HCT116 (cell line): ENCODE results near the gene WDR45B.
"Not testable (repeated sequence)": the region's sequence is repeated elsewhere in the genome, so short reads cannot be mapped to it uniquely, and the experiment has no call there.

Source experiments
- ATF3 ChIP-seq: IDR thresholded peaks from 2 replicates; pipeline ENCODE4 v1.6.1; 2012
- CEBPB ChIP-seq: IDR thresholded peaks from 2 replicates; pipeline ENCODE4 v1.6.1; 2012; ENCODE audit warnings: low read depth
- EZH2 ChIP-seq: fragments of 200-600 bp; sonication (generic); IDR thresholded peaks from 2 replicates; pipeline ENCODE4 v1.6.1; 2017; ENCODE audit warnings: antibody characterized with exemption, mixed run types
- POLR2A ChIP-seq: IDR thresholded peaks from 2 replicates; pipeline ENCODE4 v1.7.0; 2011; ENCODE audit warnings: borderline replicate concordance; ENCODE audit not compliant: insufficient read depth, insufficient read length; ENCODE audit errors: extremely low read depth
- POLR2AphosphoS5 ChIP-seq: IDR thresholded peaks from 2 replicates; pipeline ENCODE4 v1.6.1; 2011; ENCODE audit warnings: mild to moderate bottlenecking, low read depth, low read length, moderate library complexity
- REST ChIP-seq: IDR thresholded peaks from 2 replicates; pipeline ENCODE4 v1.6.1; 2012; ENCODE audit warnings: low read depth
- YY1 ChIP-seq: IDR thresholded peaks from 2 replicates; pipeline ENCODE4 v1.6.1; 2011; ENCODE audit warnings: low read length, low read depth, moderate library complexity, mild to moderate bottlenecking; ENCODE audit not compliant: insufficient replicate concordance; ENCODE audit errors: extremely low read depth
- ZNF274 ChIP-seq: fragments of 200-500 bp; sonication (Bioruptor generic); IDR thresholded peaks from 2 replicates; pipeline ENCODE4 v1.6.1; 2014; ENCODE audit warnings: mild to moderate bottlenecking, low read depth, low read length, inconsistent platforms
- TF ChIP-seq, protein P1 (sequence below), 3 experiments: fragments of 200-600 bp in 1 of 3; sonication (generic) in 1 of 3; IDR thresholded peaks in 2 of 3; conservative IDR thresholded peaks in 1 of 3; 2 replicates each; pipeline ENCODE4 v1.5.1; 2012 to 2017; ENCODE audit warnings: low read depth in 2 of 3, low read length in 2 of 3, antibody characterized with exemption in 1 of 3, borderline replicate concordance in 1 of 3, control low read depth in 1 of 3, mild to moderate bottlenecking in 1 of 3, mixed read lengths in 1 of 3, mixed run types in 1 of 3, moderate library complexity in 1 of 3; ENCODE audit not compliant: insufficient read depth in 1 of 3

- not testable (repeated sequence) for TF ChIP-seq CEBPB, EZH2, POLR2AphosphoS5, YY1, POLR2A, ATF3, ZNF274, REST
- TF ChIP-seq, protein P1, sequence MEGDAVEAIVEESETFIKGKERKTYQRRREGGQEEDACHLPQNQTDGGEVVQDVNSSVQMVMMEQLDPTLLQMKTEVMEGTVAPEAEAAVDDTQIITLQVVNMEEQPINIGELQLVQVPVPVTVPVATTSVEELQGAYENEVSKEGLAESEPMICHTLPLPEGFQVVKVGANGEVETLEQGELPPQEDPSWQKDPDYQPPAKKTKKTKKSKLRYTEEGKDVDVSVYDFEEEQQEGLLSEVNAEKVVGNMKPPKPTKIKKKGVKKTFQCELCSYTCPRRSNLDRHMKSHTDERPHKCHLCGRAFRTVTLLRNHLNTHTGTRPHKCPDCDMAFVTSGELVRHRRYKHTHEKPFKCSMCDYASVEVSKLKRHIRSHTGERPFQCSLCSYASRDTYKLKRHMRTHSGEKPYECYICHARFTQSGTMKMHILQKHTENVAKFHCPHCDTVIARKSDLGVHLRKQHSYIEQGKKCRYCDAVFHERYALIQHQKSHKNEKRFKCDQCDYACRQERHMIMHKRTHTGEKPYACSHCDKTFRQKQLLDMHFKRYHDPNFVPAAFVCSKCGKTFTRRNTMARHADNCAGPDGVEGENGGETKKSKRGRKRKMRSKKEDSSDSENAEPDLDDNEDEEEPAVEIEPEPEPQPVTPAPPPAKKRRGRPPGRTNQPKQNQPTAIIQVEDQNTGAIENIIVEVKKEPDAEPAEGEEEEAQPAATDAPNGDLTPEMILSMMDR (IDR thresholded peaks at IDR 0.05 in 2 of 3, conservative IDR thresholded peaks at IDR 0.05 in 1 of 3; ENCODE audit: borderline replicate concordance in 1 of 3, insufficient read depth in 1 of 3, low read depth in 2 of 3, low read length in 2 of 3) = not testable (repeated sequence)
Measured at GRCh38 chr17:82575581-82576221, 72.5 kb downstream of the WDR45B start.
